ENCODE data around the gene ASB13. TPM values are rescaled to one million over a fixed set of nuclear protein-coding genes. Genes with fewer than 3 reads are reported as not detected.

The ASB13 gene
- total RNA-seq, 4 donors from 2014 or later, result 19.2 to 47.7 (median 31.2) TPM

- no peak for TF ChIP-seq CTCF (IDR thresholded peaks at IDR 0.05; ENCODE audit: low read depth)
These were observed 28.2 kb upstream of the ASB13 start for GRCh38 chr10:5694573-5694972.

GRCh38 chr10:5692461-5693358 lies 26.3 kb upstream of the ASB13 start:
- no peak for TF ChIP-seq CTCF (IDR thresholded peaks at IDR 0.05; ENCODE audit: low read depth)

GRCh38 chr10:5691786-5692185 lies 25.4 kb upstream of the ASB13 start:
- TF ChIP-seq CTCF (IDR thresholded peaks at IDR 0.05; ENCODE audit: low read depth), result no peak

- TF ChIP-seq CTCF (IDR thresholded peaks at IDR 0.05; ENCODE audit: low read depth), result no peak
These were observed 22.2 kb upstream of the ASB13 start for GRCh38 chr10:5688587-5688986.

- TF ChIP-seq CTCF (IDR thresholded peaks at IDR 0.05; ENCODE audit: low read depth), result no peak
These were observed 19.4 kb upstream of the ASB13 start for GRCh38 chr10:5685764-5686240.

GRCh38 chr10:5684971-5685763 lies 18.8 kb upstream of the ASB13 start:
- TF ChIP-seq CTCF (IDR thresholded peaks at IDR 0.05; ENCODE audit: low read depth), result no peak

Measured in subcutaneous adipose tissue (tissue), 4 donors.